GM21786 (cell line): ENCODE data around the gene COX7A2L.
"Not testable (repeated sequence)": the region's sequence is repeated elsewhere in the genome, so short reads cannot be mapped to it uniquely, and the experiment has no call there.

Experiments
- ATAC-seq: cut with Tn5 transposase; IDR thresholded peaks from one replicate; pipeline ENCODE4 v1.9.1; 2021; ENCODE audit not compliant: unreplicated experiment

Gene COX7A2L

GRCh38 chr2:42368817-42369531, 8.0 kb upstream of the COX7A2L start:
- no peak for ATAC-seq

- ATAC-seq: no peak
Measured at GRCh38 chr2:42367835-42368234, 6.8 kb upstream of the COX7A2L start.

- no peak for ATAC-seq
Measured at GRCh38 chr2:42366411-42366810, 5.4 kb upstream of the COX7A2L start.

GRCh38 chr2:42364658-42365057, 3.6 kb upstream of the COX7A2L start:
- no peak for ATAC-seq

GRCh38 chr2:42363413-42363812, 2.4 kb upstream of the COX7A2L start:
- no peak for ATAC-seq

GRCh38 chr2:42361728-42362283, 789 bp upstream of the COX7A2L start:
- no peak for ATAC-seq

- ATAC-seq: no peak
Measured at GRCh38 chr2:42360493-42360889, 526 bp downstream of the COX7A2L start.

GRCh38 chr2:42359965-42360483, 993 bp downstream of the COX7A2L start:
- ATAC-seq: no peak

GRCh38 chr2:42359304-42359964, 1.6 kb downstream of the COX7A2L start:
- no peak for ATAC-seq

- no peak for ATAC-seq
Measured at GRCh38 chr2:42353792-42354429, 7.1 kb downstream of the COX7A2L start.

- ATAC-seq: no peak
Measured at GRCh38 chr2:42351864-42352263, 9.2 kb downstream of the COX7A2L start.

- no peak for ATAC-seq
Measured at GRCh38 chr2:42350434-42351063, 10.5 kb downstream of the COX7A2L start.

- ATAC-seq: no peak
Measured at GRCh38 chr2:42348113-42348805, 12.8 kb downstream of the COX7A2L start.

GRCh38 chr2:42347518-42347917, 13.5 kb downstream of the COX7A2L start:
- not testable (repeated sequence) for ATAC-seq

GRCh38 chr2:42346856-42347255, 14.2 kb downstream of the COX7A2L start:
- not testable (repeated sequence) for ATAC-seq

- ATAC-seq: no peak
Measured at GRCh38 chr2:42345986-42346385, 15.0 kb downstream of the COX7A2L start.

GRCh38 chr2:42342795-42343241, 18.2 kb downstream of the COX7A2L start:
- peak; percentile 10 for ATAC-seq

GRCh38 chr2:42342061-42342794, 18.8 kb downstream of the COX7A2L start:
- ATAC-seq: peak; percentile 72

GRCh38 chr2:42340938-42341636, 19.9 kb downstream of the COX7A2L start:
- no peak for ATAC-seq
